Activated CD4-positive, alpha-beta T cell treated with anti-CD3 and anti-CD28 coated beads, Interleukin-2, amount 50 U/mL, for 4 hours (primary cell): ENCODE measurements around the gene PDE9A.
"Not testable (repeated sequence)": the region's sequence is repeated elsewhere in the genome, so short reads cannot be mapped to it uniquely, and the experiment has no call there.

ENCODE experiments used
- DNase-seq, 2 experiments: peaks; one replicate each; pipeline ENCODE4 v3.0.0-alpha.2; 2020

Gene PDE9A

GRCh38 chr21:42653231-42654061 lies at the start of gene PDE9A:
Gene PDE9A, plus strand, starts transcription at chr21:42653621. Its CDS starts 194 bp downstream, at chr21:42653815.
- DNase-seq: peak in 1 of 2 experiments; percentile 13

GRCh38 chr21:42607102-42607501 lies 46.3 kb upstream of the PDE9A start:
- no peak for DNase-seq

- no peak for DNase-seq
Observed at GRCh38 chr21:42607525-42608102, 45.8 kb upstream of the PDE9A start.

GRCh38 chr21:42608446-42608845 lies 45.0 kb upstream of the PDE9A start:
- no peak for DNase-seq

- peak in 1 of 2 experiments; percentile 25 for DNase-seq
Observed at GRCh38 chr21:42609811-42610210, 43.6 kb upstream of the PDE9A start.

- no peak for DNase-seq
Observed at GRCh38 chr21:42611852-42612251, 41.6 kb upstream of the PDE9A start.

GRCh38 chr21:42612390-42612789 lies 41.0 kb upstream of the PDE9A start:
- DNase-seq: no peak

GRCh38 chr21:42613756-42614155 lies 39.7 kb upstream of the PDE9A start:
- DNase-seq: no peak

- DNase-seq: peak; percentile 22 to 24
Observed at GRCh38 chr21:42614396-42614795, 39.0 kb upstream of the PDE9A start.

GRCh38 chr21:42614811-42615351 lies 38.5 kb upstream of the PDE9A start:
- peak; percentile 32 to 43 for DNase-seq

- not testable (repeated sequence) for DNase-seq
Observed at GRCh38 chr21:42615377-42615776, 38.0 kb upstream of the PDE9A start.

GRCh38 chr21:42615924-42616323 lies 37.5 kb upstream of the PDE9A start:
- DNase-seq: no peak

GRCh38 chr21:42616446-42616845 lies 37.0 kb upstream of the PDE9A start:
- no peak for DNase-seq

GRCh38 chr21:42616941-42617340 lies 36.5 kb upstream of the PDE9A start:
- DNase-seq: no peak

GRCh38 chr21:42617486-42617885 lies 35.9 kb upstream of the PDE9A start:
- no peak for DNase-seq

- no peak for DNase-seq
Observed at GRCh38 chr21:42618707-42619102, 34.7 kb upstream of the PDE9A start.

- no peak for DNase-seq
Observed at GRCh38 chr21:42619166-42619565, 34.3 kb upstream of the PDE9A start.

- DNase-seq: no peak
Observed at GRCh38 chr21:42619841-42620240, 33.6 kb upstream of the PDE9A start.

GRCh38 chr21:42621166-42621818 lies 32.1 kb upstream of the PDE9A start:
- no peak for DNase-seq

- DNase-seq: no peak
Observed at GRCh38 chr21:42621819-42622177, 31.6 kb upstream of the PDE9A start.

- DNase-seq: no peak
Observed at GRCh38 chr21:42622284-42622683, 31.1 kb upstream of the PDE9A start.

GRCh38 chr21:42623694-42624093 lies 29.7 kb upstream of the PDE9A start:
- DNase-seq: no peak

- DNase-seq: no peak
Observed at GRCh38 chr21:42624095-42624790, 29.2 kb upstream of the PDE9A start.
